ENCODE results near the gene IDH2. TPM values are rescaled to one million over a fixed set of nuclear protein-coding genes. Genes with fewer than 3 reads are reported as not detected.

The IDH2 gene
- total RNA-seq, 1 experiment from 2014 or later: 94.1 TPM

DNA sequence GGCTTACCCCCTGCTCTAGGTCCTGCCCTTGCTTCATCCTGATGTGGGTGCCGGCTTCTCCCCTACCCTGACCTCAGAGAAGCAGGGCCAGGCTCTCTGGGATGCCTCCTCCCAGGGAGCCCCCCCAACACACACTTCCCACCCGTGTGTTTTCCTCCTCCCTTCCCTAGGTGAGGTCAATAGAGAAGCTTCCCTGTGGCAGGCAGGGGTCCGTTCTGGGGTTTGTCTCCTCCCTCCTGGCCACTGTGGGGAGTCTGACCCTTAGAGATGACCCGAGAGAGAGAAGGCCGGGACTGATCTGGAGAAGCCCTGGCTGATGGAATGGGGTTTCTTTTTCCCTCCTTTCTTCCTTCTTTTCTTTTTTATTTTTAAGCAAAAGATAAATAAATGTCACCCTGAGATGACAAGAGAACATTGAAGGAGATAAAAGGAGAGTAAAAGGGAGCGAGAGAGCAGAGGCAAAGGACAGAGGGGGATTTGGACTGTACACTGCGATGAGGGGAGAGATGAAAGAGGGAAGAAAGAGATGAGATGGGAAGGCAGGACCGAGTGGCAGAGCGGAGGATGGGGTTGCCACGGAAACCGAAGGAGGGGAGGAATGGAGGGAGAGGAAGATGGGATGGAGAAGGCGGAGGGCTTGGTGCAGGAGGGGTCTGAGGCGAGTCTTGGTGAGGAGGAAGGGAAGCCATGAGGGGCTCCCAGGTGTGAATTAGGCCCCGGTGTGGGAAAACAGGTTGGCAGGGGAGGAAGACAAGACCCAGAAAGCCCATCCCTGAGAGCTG, 48.4 kb downstream of the IDH2 start:
- no TSS peak for BruUV-seq (replicated peaks)

GRCh38 chr15:90051874-90052273, 50.4 kb downstream of the IDH2 start:
- intact Hi-C loops (cut with micrococcal nuclease): no loop called here
- no peaks in the 10 kb centered on the region for H3K79me2 ChIP-seq (ENCODE audit: low read length)

More for the DNA sequence above, 48.4 kb downstream of the IDH2 start:
- Histone ChIP-seq H3K4me1 (ENCODE audit: insufficient read depth, low read length) (no peaks in the 10 kb centered on the region), H2AFZ (ENCODE audit: low read length) (no peak overlapping the region), H3K79me2 (ENCODE audit: low read length) (no peaks in the 10 kb centered on the region), H3K9ac (ENCODE audit: low read length) (no peak overlapping the region), H3K9me2 (replicated peaks; ENCODE audit: low read length) (no peaks in the 10 kb centered on the region), H3K4me2 (ENCODE audit: low read length) (no peak overlapping the region), H4K20me1 (ENCODE audit: low read length) (no peaks in the 10 kb centered on the region), H3K4me3 (ENCODE audit: low read length) (no peak overlapping the region), H3K36me3 (ENCODE audit: low read depth, low read length) (no peaks in the 10 kb centered on the region), H3K27ac (ENCODE audit: low read length) (no peak overlapping the region), H3K9me3 (ENCODE audit: low read length) (no peaks in the 10 kb centered on the region), H3F3A (ENCODE audit: low read length, unreplicated experiment) (no peaks in the 10 kb centered on the region), H3K27me3 (ENCODE audit: low read length) (no peaks in the 10 kb centered on the region)
- TF ChIP-seq EZH2 (IDR thresholded peaks at IDR 0.05; ENCODE audit: low read length, unreplicated experiment) (no peak), CTCF (conservative IDR thresholded peaks at IDR 0.05; ENCODE audit: low read depth, low read length) (no peak), EZH2phosphoT487 (IDR thresholded peaks at IDR 0.05; ENCODE audit: borderline replicate concordance, low read length) (no peak)
- ChIA-PET CTCF (no interaction called here), POLR2A (ENCODE audit: unreplicated experiment) (no interaction called here)
- ATAC-seq: no peak
- DNase-seq: no peak
- intact Hi-C loops (cut with micrococcal nuclease): no loop called here

More at GRCh38 chr15:90051874-90052273, 50.4 kb downstream of the IDH2 start:
- no peak for DNase-seq
- no peak for ATAC-seq
- Histone ChIP-seq H3K9ac (ENCODE audit: low read length) (no peak overlapping the region), H3K36me3 (ENCODE audit: low read depth, low read length) (no peaks in the 10 kb centered on the region), H3K27ac (ENCODE audit: low read length) (no peak overlapping the region), H4K20me1 (ENCODE audit: low read length) (no peaks in the 10 kb centered on the region), H3K9me3 (ENCODE audit: low read length) (no peaks in the 10 kb centered on the region), H3K27me3 (ENCODE audit: low read length) (no peaks in the 10 kb centered on the region), H3F3A (ENCODE audit: low read length, unreplicated experiment) (no peaks in the 10 kb centered on the region), H3K9me2 (replicated peaks; ENCODE audit: low read length) (no peaks in the 10 kb centered on the region), H2AFZ (ENCODE audit: low read length) (no peak overlapping the region), H3K4me1 (ENCODE audit: insufficient read depth, low read length) (peaks cover 4% of the 10 kb centered on the region), H3K4me3 (ENCODE audit: low read length) (no peak overlapping the region), H3K4me2 (ENCODE audit: low read length) (no peak overlapping the region)
- BruUV-seq (replicated peaks): no TSS peak
- CTCF ChIA-PET: no interaction called here
- POLR2A ChIA-PET (ENCODE audit: unreplicated experiment): no interaction called here
- TF ChIP-seq EZH2 (IDR thresholded peaks at IDR 0.05; ENCODE audit: low read length, unreplicated experiment) (no peak), CTCF (conservative IDR thresholded peaks at IDR 0.05; ENCODE audit: low read depth, low read length) (no peak)
